Chondrocyte (in vitro differentiated cells): ENCODE measurements around the gene MYL3. TPM values are rescaled to one million over a fixed set of nuclear protein-coding genes. Genes with fewer than 3 reads are reported as not detected.

Source experiments
- DNase-seq: peaks from one replicate; pipeline ENCODE4 v3.0.0; 2021; ENCODE audit warnings: mixed read lengths, low spot score
- H3K27ac Mint-ChIP-seq: one replicate; pipeline ENCODE4 v1.8.0; 2021; ENCODE audit warnings: mild to moderate bottlenecking, moderate library complexity, mixed read lengths; ENCODE audit not compliant: unreplicated experiment
- H3K27me3 Mint-ChIP-seq: 2 replicates; pipeline ENCODE4 v1.8.0; 2021; ENCODE audit warnings: low read depth, mixed read lengths
- H3K36me3 Mint-ChIP-seq: 2 replicates; pipeline ENCODE4 v1.8.0; 2021; ENCODE audit warnings: low read depth, mixed read lengths
- H3K4me1 Mint-ChIP-seq: 2 replicates; pipeline ENCODE4 v1.8.0; 2021; ENCODE audit warnings: low read depth, mild to moderate bottlenecking, mixed read lengths
- H3K4me3 Mint-ChIP-seq: one replicate; pipeline ENCODE4 v1.8.0; 2021; ENCODE audit warnings: mild to moderate bottlenecking, moderate library complexity, mixed read lengths; ENCODE audit not compliant: unreplicated experiment
- H3K9me3 Mint-ChIP-seq: 2 replicates; pipeline ENCODE4 v1.8.0; 2021; ENCODE audit warnings: low read depth, mixed read lengths
- total RNA-seq: library from RNA; stranded (reverse); gene quantifications from 3 replicates; pipeline ENCODE4 v1.2.1, GENCODE V29; 2021
- TF ChIP-seq, protein P1 (sequence below): fragments of 200-600 bp; sonication (generic); IDR thresholded peaks from 2 replicates; pipeline ENCODE4 v1.5.0; 2021; ENCODE audit warnings: antibody characterized with exemption, mild to moderate bottlenecking, moderate library complexity

Gene MYL3
- total RNA-seq, 1 donor from 2014 or later, result 0.22 TPM

DNA sequence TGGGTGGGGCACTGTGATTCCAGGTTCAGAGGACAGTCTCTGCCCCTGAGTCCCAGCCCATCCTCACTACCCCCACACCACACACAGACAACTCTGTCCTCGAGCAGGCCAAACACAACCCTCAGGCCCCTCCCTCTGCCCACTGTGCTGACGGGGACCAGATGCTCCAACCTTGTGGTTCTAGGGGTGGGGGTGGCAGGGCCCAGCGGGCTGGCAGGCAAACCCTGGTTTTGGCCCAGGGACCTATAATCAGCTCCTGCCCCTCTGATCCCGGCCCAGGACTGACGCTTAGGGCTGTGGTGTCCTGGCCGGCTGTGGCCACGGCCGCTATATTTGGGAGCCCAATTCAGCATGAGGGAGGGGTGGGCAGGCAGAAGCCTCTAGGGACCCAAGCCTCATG lies 5.0 kb upstream of the MYL3 start:
- Mint-ChIP-seq H3K27me3 (peaks cover 24% of the 10 kb centered on the region), H3K36me3 (no peaks in the 10 kb centered on the region), H3K9me3 (no peaks in the 10 kb centered on the region), H3K27ac (no peak overlapping the region), H3K4me3 (no peak overlapping the region), H3K4me1 (peaks cover 25% of the 10 kb centered on the region)
- TF ChIP-seq, protein P1, sequence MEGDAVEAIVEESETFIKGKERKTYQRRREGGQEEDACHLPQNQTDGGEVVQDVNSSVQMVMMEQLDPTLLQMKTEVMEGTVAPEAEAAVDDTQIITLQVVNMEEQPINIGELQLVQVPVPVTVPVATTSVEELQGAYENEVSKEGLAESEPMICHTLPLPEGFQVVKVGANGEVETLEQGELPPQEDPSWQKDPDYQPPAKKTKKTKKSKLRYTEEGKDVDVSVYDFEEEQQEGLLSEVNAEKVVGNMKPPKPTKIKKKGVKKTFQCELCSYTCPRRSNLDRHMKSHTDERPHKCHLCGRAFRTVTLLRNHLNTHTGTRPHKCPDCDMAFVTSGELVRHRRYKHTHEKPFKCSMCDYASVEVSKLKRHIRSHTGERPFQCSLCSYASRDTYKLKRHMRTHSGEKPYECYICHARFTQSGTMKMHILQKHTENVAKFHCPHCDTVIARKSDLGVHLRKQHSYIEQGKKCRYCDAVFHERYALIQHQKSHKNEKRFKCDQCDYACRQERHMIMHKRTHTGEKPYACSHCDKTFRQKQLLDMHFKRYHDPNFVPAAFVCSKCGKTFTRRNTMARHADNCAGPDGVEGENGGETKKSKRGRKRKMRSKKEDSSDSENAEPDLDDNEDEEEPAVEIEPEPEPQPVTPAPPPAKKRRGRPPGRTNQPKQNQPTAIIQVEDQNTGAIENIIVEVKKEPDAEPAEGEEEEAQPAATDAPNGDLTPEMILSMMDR, result no peak
- DNase-seq, result no peak

- no peak for DNase-seq
- H3K4me1 Mint-ChIP-seq, result peaks cover 20% of the 10 kb centered on the region
- H3K36me3 Mint-ChIP-seq, result no peaks in the 10 kb centered on the region
- H3K4me3 Mint-ChIP-seq, result no peak overlapping the region
- H3K27me3 Mint-ChIP-seq, result peaks cover 24% of the 10 kb centered on the region
- no peaks in the 10 kb centered on the region for H3K9me3 Mint-ChIP-seq
- H3K27ac Mint-ChIP-seq, result no peak overlapping the region
- TF ChIP-seq, protein P1, result no peak
These were observed 4.3 kb upstream of the MYL3 start for GRCh38 chr3:46867550-46867898.

- H3K4me3 Mint-ChIP-seq, result no peak overlapping the region
- H3K9me3 Mint-ChIP-seq, result no peaks in the 10 kb centered on the region
- H3K27me3 Mint-ChIP-seq, result peaks cover 24% of the 10 kb centered on the region
- H3K36me3 Mint-ChIP-seq, result no peaks in the 10 kb centered on the region
- H3K27ac Mint-ChIP-seq, result no peak overlapping the region
- DNase-seq, result no peak
- TF ChIP-seq, protein P1, result peak; percentile 92
- H3K4me1 Mint-ChIP-seq, result peaks cover 20% of the 10 kb centered on the region
These were observed 3.7 kb upstream of the MYL3 start for GRCh38 chr3:46866720-46867549.

DNA sequence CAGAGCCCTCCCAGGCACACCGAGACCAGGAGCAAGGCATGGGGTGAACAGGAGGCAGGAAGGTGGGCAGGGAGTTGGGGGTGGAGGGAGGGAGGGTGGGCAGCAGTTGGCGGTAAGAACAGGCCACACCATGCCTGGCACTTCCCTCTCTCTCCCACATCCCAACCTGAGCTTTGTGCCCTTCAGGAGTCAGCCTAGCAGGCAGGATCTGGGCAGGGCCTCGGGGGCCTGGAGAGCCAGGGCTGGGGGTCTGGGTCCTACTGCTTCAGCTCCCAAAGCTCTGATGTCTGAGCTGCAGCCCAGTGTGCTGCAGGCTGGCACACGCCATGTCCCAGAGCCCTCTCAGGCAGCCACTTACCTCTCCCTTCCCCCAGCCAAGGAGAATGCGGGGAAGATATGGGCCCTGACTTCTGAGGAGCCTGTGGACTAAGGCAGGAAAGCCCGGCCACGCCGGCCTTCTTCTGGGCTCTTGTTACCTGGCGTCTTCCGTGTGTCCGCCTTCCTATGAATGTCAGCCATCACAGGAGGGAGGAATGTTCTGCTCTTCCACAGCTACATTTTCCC lies 2.9 kb upstream of the MYL3 start:
- Mint-ChIP-seq H3K27me3 (peaks cover 24% of the 10 kb centered on the region), H3K9me3 (no peaks in the 10 kb centered on the region), H3K4me3 (no peak overlapping the region), H3K36me3 (no peaks in the 10 kb centered on the region), H3K27ac (no peak overlapping the region), H3K4me1 (peaks cover 14% of the 10 kb centered on the region)
- DNase-seq, result peak; percentile 74
- TF ChIP-seq, protein P1, result no peak

DNA sequence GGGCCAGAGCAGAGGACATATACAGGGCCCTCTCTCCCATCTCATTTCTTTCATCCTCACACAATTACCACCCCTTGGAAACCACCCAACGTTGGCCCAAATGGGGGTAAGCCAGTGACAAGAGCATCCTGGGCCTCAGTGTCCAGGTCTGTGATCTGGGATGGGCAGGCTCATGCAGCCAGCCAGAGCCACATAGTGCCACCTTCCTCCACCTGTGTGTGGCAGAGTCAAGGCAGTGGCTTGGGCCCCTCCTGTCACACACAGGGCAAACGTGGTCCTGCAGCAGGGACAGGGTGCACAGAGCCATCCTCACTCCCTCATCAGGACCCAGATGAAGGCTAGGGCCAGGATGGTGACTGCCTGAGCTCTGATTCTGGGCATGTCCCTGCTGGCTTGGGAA lies 2.3 kb upstream of the MYL3 start:
- H3K4me3 Mint-ChIP-seq, result no peak overlapping the region
- peaks cover 9% of the 10 kb centered on the region for H3K4me1 Mint-ChIP-seq
- H3K27me3 Mint-ChIP-seq, result peaks cover 19% of the 10 kb centered on the region
- peak; percentile 66 for DNase-seq
- TF ChIP-seq, protein P1, result no peak
- H3K36me3 Mint-ChIP-seq, result no peaks in the 10 kb centered on the region
- H3K9me3 Mint-ChIP-seq, result no peaks in the 10 kb centered on the region
- no peak overlapping the region for H3K27ac Mint-ChIP-seq
